GM12878 (cell line): Measurements from ENCODE around the gene CD300LG. TPM values are rescaled to one million over a fixed set of nuclear protein-coding genes. Genes with fewer than 3 reads are reported as not detected.

Experiments used
- ATAC-seq: fragments of 200-7000 bp; cut with Tn5 transposase; 3 replicates; pipeline ENCODE4 v1.9.1; 2020; ENCODE audit warnings: mild to moderate bottlenecking, moderate library complexity
- BruUV-seq: library from RNA; stranded (reverse); fragments of 400-500 nt; replicated peaks from 2 replicates; lab custom pipeline; 2021; lab: Mats Ljungman, UMichigan
- CTCF ChIA-PET: fragments of 300-600 bp; sonication (Branson Sonifier 250); formaldehyde crosslinking; extraction: SDS; loops from one replicate; lab custom pipeline; 2021; ENCODE audit warnings: inconsistent platforms; lab: Yijun Ruan, JAX
- POLR2A ChIA-PET: fragments of 350-600 bp; formaldehyde crosslinking; extraction: SDS; loops from one replicate; lab custom pipeline; 2021; ENCODE audit warnings: inconsistent platforms; lab: Charles Lee
- RAD21 ChIA-PET: fragments of 300-600 bp; sonication (Branson Sonifier 250); formaldehyde crosslinking; loops from one replicate; lab custom pipeline; 2023; ENCODE audit warnings: antibody characterized with exemption; ENCODE audit not compliant: unreplicated experiment; lab: Charles Lee
- SMC1A ChIA-PET: fragments of 300-600 bp; sonication (Branson Sonifier 250); formaldehyde crosslinking; loops from one replicate; lab custom pipeline; 2023; ENCODE audit not compliant: unreplicated experiment, uncharacterized antibody; lab: Charles Lee
- DNase-seq: peaks from one replicate; pipeline ENCODE4 v3.0.0-alpha.2; 2011; ENCODE audit warnings: low read depth, low spot score
- FAIRE-seq: peaks from 3 replicates; lab custom pipeline; 2011; peaks lifted over from hg19 to GRCh38; lab: Jason Lieb, UNC
- H2AFZ ChIP-seq: 2 replicates; pipeline ENCODE4 v1.6.0; 2011; ENCODE audit warnings: low read depth, low read length, control low read depth; ENCODE audit not compliant: control insufficient read depth
- H3K27ac ChIP-seq: 2 replicates; pipeline ENCODE4 v1.5.1; 2011; ENCODE audit warnings: control low read depth; ENCODE audit not compliant: control insufficient read depth, insufficient read depth
- H3K27me3 ChIP-seq, 2 experiments: replicated peaks in 1 of 2; 2 replicates each; pipeline versions ENCODE4 v1.6.0 to v1.6.1; 2011; ENCODE audit warnings: low read length in 1 of 2; ENCODE audit not compliant: control insufficient read depth in 2 of 2, insufficient read depth in 2 of 2
- H3K36me3 ChIP-seq, 2 experiments: 2 replicates each; pipeline ENCODE4 v1.5.1; 2011; ENCODE audit warnings: low read length in 1 of 2; ENCODE audit not compliant: control insufficient read depth in 2 of 2, insufficient read depth in 2 of 2
- H3K4me1 ChIP-seq: 2 replicates; pipeline ENCODE4 v1.6.1; 2011; ENCODE audit warnings: mild to moderate bottlenecking, low read length, moderate library complexity, mixed read lengths; ENCODE audit not compliant: control insufficient read depth, insufficient read depth
- H3K4me2 ChIP-seq: 2 replicates; pipeline ENCODE4 v1.6.0; 2011; ENCODE audit warnings: control low read depth; ENCODE audit not compliant: control insufficient read depth, insufficient read depth
- H3K4me3 ChIP-seq: fragments of 200-600 bp; sonication (generic); 2 replicates; pipeline ENCODE4 v1.5.1; 2016
- H3K79me2 ChIP-seq: 2 replicates; pipeline ENCODE4 v1.6.0; 2011; ENCODE audit warnings: low read length; ENCODE audit not compliant: control insufficient read depth, insufficient read depth
- H3K9ac ChIP-seq: 2 replicates; pipeline ENCODE4 v1.8.0; 2011; ENCODE audit warnings: low read length, control low read depth, mixed read lengths; ENCODE audit not compliant: control insufficient read depth, insufficient read depth
- H3K9me3 ChIP-seq: replicated peaks from 3 replicates; pipeline ENCODE4 v1.5.1; 2011; ENCODE audit warnings: mild to moderate bottlenecking, low read length; ENCODE audit not compliant: control insufficient read depth, insufficient read depth
- H4K20me1 ChIP-seq: 2 replicates; pipeline ENCODE4 v1.6.0; 2011; ENCODE audit not compliant: control insufficient read depth, insufficient read depth
- CUX1 ChIP-seq: IDR thresholded peaks from 2 replicates; pipeline ENCODE4 v1.6.1; 2012; ENCODE audit warnings: improper control_type of control experiment, low read depth, low read length; ENCODE audit not compliant: insufficient replicate concordance
- FOXM1 ChIP-seq: IDR thresholded peaks from 2 replicates; pipeline ENCODE4 v1.6.1; 2012; ENCODE audit warnings: low read depth, mild to moderate bottlenecking, inconsistent platforms, low read length, moderate library complexity
- JUND ChIP-seq: IDR thresholded peaks from 2 replicates; pipeline ENCODE4 v1.6.1; 2012; ENCODE audit warnings: low read depth, mild to moderate bottlenecking, low read length, improper control_type of control experiment, moderate library complexity
- NFYA ChIP-seq: IDR thresholded peaks from 2 replicates; pipeline ENCODE4 v1.6.1; 2011; ENCODE audit warnings: low read depth, mild to moderate bottlenecking, low read length, improper control_type of control experiment, borderline replicate concordance
- NFYB ChIP-seq: IDR thresholded peaks from 2 replicates; pipeline ENCODE4 v1.6.1; 2011; ENCODE audit warnings: low read depth, mild to moderate bottlenecking, low read length, improper control_type of control experiment, moderate library complexity; ENCODE audit not compliant: insufficient read depth
- NR2C1 ChIP-seq: fragments of 450-650 bp; IDR thresholded peaks from 2 replicates; pipeline ENCODE4 v1.6.1; 2017; ENCODE audit warnings: antibody characterized with exemption, mild to moderate bottlenecking, moderate library complexity
- NRF1 ChIP-seq: conservative IDR thresholded peaks from 2 replicates; pipeline ENCODE4 v1.6.1; 2011; ENCODE audit warnings: mild to moderate bottlenecking, low read depth, low read length, improper control_type of control experiment
- SREBF2 ChIP-seq: IDR thresholded peaks from 2 replicates; pipeline ENCODE4 v1.6.1; 2012; ENCODE audit warnings: mild to moderate bottlenecking, low read length
- STAT3 ChIP-seq: IDR thresholded peaks from 2 replicates; pipeline ENCODE4 v1.6.1; 2011; ENCODE audit warnings: low read depth, low read length, improper control_type of control experiment
- ZNF274 ChIP-seq: IDR thresholded peaks from one replicate; pipeline ENCODE4 v1.8.0; 2011; ENCODE audit not compliant: insufficient read length, insufficient read depth
- WGBS: methylation state at CpG from one replicate; pipeline ENCODE4 v1.1.6; 2016; ENCODE audit warnings: low lambda C conversion rate; ENCODE audit not compliant: insufficient replicate concordance, insufficient coverage; ENCODE audit errors: missing lambda C conversion rate; 5-methylcytosine and 5-hydroxymethylcytosine counted together
- in situ Hi-C: fragments of 300-500 bp; cut with MboI; formaldehyde crosslinking; loops from 9 replicates; pipeline ENCODE4 v1.14.3; 2018; ENCODE audit warnings: mixed read lengths
- intact Hi-C: fragments of 100-400 bp; cut with micrococcal nuclease; formaldehyde crosslinking; loops from one replicate; pipeline ENCODE4 v1.14.2; 2022; ENCODE audit not compliant: unreplicated experiment
- polyA plus RNA-seq, 11 experiments: library from polyadenylated mRNA; depleted of rRNA in 4 of 11; unstranded in 6 of 11; stranded (reverse) in 5 of 11; fragments of >200 nt; fragmentation: Nextera tagmentation in 4 of 11; fragmentation: Illumina TruSeq in 1 of 11; extraction: Ambion mirVana in 4 of 11; extraction: Trizol in 1 of 11; gene quantifications; 1 replicate in 1 of 11; 2 replicates in 10 of 11; pipeline versions ENCODE4 v1.2.1 to v1.2.3, GENCODE V29; 2011 to 2016; ENCODE audit warnings: inconsistent platforms in 2 of 11, missing spikeins in 2 of 11, low read depth in 1 of 11
- total RNA-seq, 4 experiments: library from RNA; depleted of rRNA in 3 of 4; stranded (reverse); fragments of >200 nt in 3 of 4; fragmentation: Illumina TruSeq in 1 of 4; extraction: Trizol in 1 of 4; gene quantifications; 2 replicates each; pipeline versions ENCODE4 v1.2.1 to v1.2.3, GENCODE V29; 2013 to 2021

CD300LG gene
- total and polyA plus RNA-seq, 10 of the 15 experiments (the other 5 are each of a cell fraction or from before 2014, with no cell fraction given): not detected

GRCh38 chr17:43891851-43892646 lies 45.1 kb downstream of the CD300LG start:
- H3K4me2 ChIP-seq: no peak overlapping the region
- no peak overlapping the region for H3K4me3 ChIP-seq
- H3K9ac ChIP-seq: no peak overlapping the region
- no peaks in the 10 kb centered on the region for H3K9me3 ChIP-seq
- no peaks in the 10 kb centered on the region for H3K79me2 ChIP-seq
- CTCF ChIA-PET: interaction anchor here (0.6 to 1.5 kb wide), 4 partner anchors 8 to 18 kb away, joined by 3 to 5 read pairs (median 4); no protein-coding TSS in a partner anchor
- peaks cover 2 to 4% of the 10 kb centered on the region in 2 experiments; a peak in 2 of 4 replicates for H3K27me3 ChIP-seq
- ATAC-seq (no peak), DNase-seq (no peak), FAIRE-seq (no peak)
- no peaks in the 10 kb centered on the region for H3K36me3 ChIP-seq
- no peak overlapping the region for H2AFZ ChIP-seq
- no TSS peak for BruUV-seq
- H4K20me1 ChIP-seq: no peaks in the 10 kb centered on the region
- in situ Hi-C loops: no loop called here
- no peak overlapping the region for H3K27ac ChIP-seq
- RAD21 ChIA-PET: no interaction called here
- SMC1A ChIA-PET: no interaction called here
- intact Hi-C loops: no loop called here
- POLR2A ChIA-PET: no interaction called here
- 46% methylated on average over 5 of the region's 5 CpGs for WGBS
- H3K4me1 ChIP-seq: no peaks in the 10 kb centered on the region
- TF ChIP-seq NFYB: no peak
- no peak for TF ChIP-seq NR2C1
- TF ChIP-seq, all 136 proteins: peak for 0

- RAD21 ChIA-PET: no interaction called here
Observed at GRCh38 chr17:43892647-43892952, 45.6 kb downstream of the CD300LG start.

More at GRCh38 chr17:43892647-43892952, 45.6 kb downstream of the CD300LG start:
- no peak overlapping the region for H3K27ac ChIP-seq
- no peak overlapping the region for H3K4me3 ChIP-seq
- DNase-seq (no peak), ATAC-seq (no peak), FAIRE-seq (no peak)
- H3K4me2 ChIP-seq: no peak overlapping the region
- ChIA-PET SMC1A (no interaction called here), CTCF (interaction anchor here (1.1 to 1.5 kb wide), 2 partner anchors 12 to 14 kb away, joined by 4 to 5 read pairs; no protein-coding TSS in a partner anchor), POLR2A (no interaction called here)
- TF ChIP-seq FOXM1: no peak
- no peak for TF ChIP-seq CUX1
- TF ChIP-seq ZNF274: no peak
- no peak for TF ChIP-seq NFYA
- no peak for TF ChIP-seq JUND
- no peak for TF ChIP-seq SREBF2
- no peak for TF ChIP-seq NRF1
- TF ChIP-seq STAT3: no peak
- H3K4me1 ChIP-seq: no peaks in the 10 kb centered on the region
- H2AFZ ChIP-seq: no peak overlapping the region
- H3K79me2 ChIP-seq: no peaks in the 10 kb centered on the region
- 0% methylated on average over 4 of the region's 4 CpGs for WGBS
- H3K36me3 ChIP-seq: no peaks in the 10 kb centered on the region
- in situ Hi-C loops: no loop called here
- no peaks in the 10 kb centered on the region; the same call in 1 of the 2 replicates for H4K20me1 ChIP-seq
- no TSS peak for BruUV-seq
- no peak overlapping the region for H3K9ac ChIP-seq
- intact Hi-C loops: no loop called here
- H3K9me3 ChIP-seq: no peaks in the 10 kb centered on the region
- peaks cover 2 to 4% of the 10 kb centered on the region in 2 experiments; a peak in 2 of 4 replicates for H3K27me3 ChIP-seq
